Measurements from ENCODE around the gene CEP250.
"Not testable (repeated sequence)": the region's sequence is repeated elsewhere in the genome, so short reads cannot be mapped to it uniquely, and the experiment has no call there.

CEP250 gene

DNA sequence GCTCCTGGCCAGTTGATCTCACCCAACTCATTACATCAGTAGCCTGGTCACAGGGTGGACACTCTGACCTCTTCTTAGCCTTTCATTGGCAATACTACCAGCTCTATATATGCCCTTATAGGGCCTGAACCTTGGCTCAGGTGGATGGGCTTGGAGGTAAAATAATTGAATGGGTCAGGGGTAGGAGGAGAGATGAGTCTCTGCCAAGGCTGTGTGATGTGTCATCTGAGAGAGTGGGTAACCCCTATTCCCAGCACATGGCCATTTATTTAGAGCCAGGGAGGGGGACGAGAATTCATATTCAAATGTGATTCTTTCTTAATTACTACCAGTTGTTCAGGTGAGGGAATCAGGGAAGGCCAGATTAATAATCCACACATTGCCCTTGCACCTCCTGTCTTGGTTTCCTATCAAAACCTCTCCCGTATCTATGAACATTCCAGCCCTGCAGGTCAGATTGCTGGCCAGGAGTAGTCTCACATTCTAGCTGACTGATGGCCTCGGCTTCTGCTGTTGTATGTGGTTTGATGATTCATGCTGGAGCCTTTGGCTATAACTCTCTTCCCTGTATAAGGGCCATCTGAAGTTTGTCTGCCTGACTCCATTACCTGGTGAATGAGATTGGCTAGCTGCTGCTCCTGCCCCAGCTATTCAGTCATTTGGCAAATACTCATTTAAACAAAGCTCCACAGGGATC lies 60.7 kb downstream of the CEP250 start:
- Histone ChIP-seq H3K4me3 (replicated peaks; ENCODE audit: insufficient read depth, low read length) (no peak overlapping the region), H3K27ac (replicated peaks) (no peak overlapping the region), H3K27me3 (ENCODE audit: insufficient read depth, poor library complexity, severe bottlenecking) (no peaks in the 10 kb centered on the region)
- DNase-seq (ENCODE audit: low read depth in 1 of 2, low spot score in 1 of 2) = no peak
- TF ChIP-seq CTCF (IDR thresholded peaks at IDR 0.05; ENCODE audit: insufficient read depth, low read length) (no peak), SPI1 (IDR thresholded peaks at IDR 0.05; ENCODE audit: borderline replicate concordance, low read depth) (no peak), REST (IDR thresholded peaks at IDR 0.05; ENCODE audit: insufficient replicate concordance, low read depth) (no peak), GABPA (IDR thresholded peaks at IDR 0.05; ENCODE audit: low read depth) (no peak), POLR2AphosphoS5 (IDR thresholded peaks at IDR 0.05; ENCODE audit: low read depth) (no peak)

GRCh38 chr20:35517125-35517524 lies 61.7 kb downstream of the CEP250 start:
- no peak for DNase-seq (ENCODE audit: low read depth in 1 of 2, low spot score in 1 of 2)
- H3K27ac ChIP-seq (replicated peaks) = no peak overlapping the region
- H3K4me3 ChIP-seq (replicated peaks; ENCODE audit: insufficient read depth, low read length) = no peak overlapping the region
- TF ChIP-seq SPI1 (IDR thresholded peaks at IDR 0.05; ENCODE audit: borderline replicate concordance, low read depth) (no peak), REST (IDR thresholded peaks at IDR 0.05; ENCODE audit: insufficient replicate concordance, low read depth) (no peak), CTCF (IDR thresholded peaks at IDR 0.05; ENCODE audit: insufficient read depth, low read length) (no peak), POLR2AphosphoS5 (IDR thresholded peaks at IDR 0.05; ENCODE audit: low read depth) (no peak), GABPA (IDR thresholded peaks at IDR 0.05; ENCODE audit: low read depth) (no peak)
- H3K27me3 ChIP-seq (ENCODE audit: insufficient read depth, poor library complexity, severe bottlenecking) = no peaks in the 10 kb centered on the region

DNA sequence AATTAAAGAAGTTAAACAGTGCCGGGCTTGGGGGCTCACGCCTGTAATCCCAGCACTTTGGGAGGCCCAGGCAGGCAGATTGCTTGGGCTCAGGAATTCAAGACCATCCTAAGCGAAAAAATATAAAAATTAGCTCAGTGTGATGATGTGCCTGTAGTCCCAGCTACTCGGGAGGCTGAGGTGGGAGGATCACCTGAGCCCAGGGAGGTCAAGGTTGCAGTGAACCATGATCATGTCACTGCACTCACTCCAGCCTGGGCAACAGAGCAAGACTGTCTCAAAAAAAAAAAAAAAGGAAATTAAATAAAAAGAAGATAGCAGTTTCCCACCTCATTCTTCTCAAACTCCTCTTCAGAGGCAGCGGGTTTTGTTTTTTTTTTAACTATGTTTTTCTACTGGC lies 62.4 kb downstream of the CEP250 start:
- not testable (repeated sequence) for H3K27ac ChIP-seq (replicated peaks); H3K27me3 ChIP-seq (ENCODE audit: insufficient read depth, poor library complexity, severe bottlenecking); H3K4me3 ChIP-seq (replicated peaks; ENCODE audit: insufficient read depth, low read length); DNase-seq (ENCODE audit: low read depth in 1 of 2, low spot score in 1 of 2)

DNA sequence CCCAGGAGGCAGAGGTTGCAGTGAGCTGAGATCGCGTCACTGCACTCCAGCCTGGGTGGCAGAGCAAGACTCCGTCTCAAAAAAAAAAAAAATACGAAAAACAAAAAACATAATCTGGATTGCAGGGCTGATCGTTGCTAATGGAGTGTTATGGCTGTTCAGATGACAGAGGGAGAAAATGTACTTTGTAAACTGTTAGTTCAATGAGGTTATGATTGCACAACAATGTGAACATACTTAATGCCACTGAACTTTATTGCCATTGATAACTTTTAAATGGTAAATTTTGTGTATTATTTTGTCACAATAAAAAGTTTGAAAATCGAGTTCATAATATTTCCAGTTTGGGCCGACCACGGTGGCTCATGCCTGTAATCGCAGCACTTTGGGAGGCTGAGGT lies 63.6 kb downstream of the CEP250 start:
- H3K4me3 ChIP-seq (replicated peaks; ENCODE audit: insufficient read depth, low read length) = no peak overlapping the region
- no peak overlapping the region for H3K27ac ChIP-seq (replicated peaks)
- TF ChIP-seq SPI1 (IDR thresholded peaks at IDR 0.05; ENCODE audit: borderline replicate concordance, low read depth) = no peak
- no peak for TF ChIP-seq REST (IDR thresholded peaks at IDR 0.05; ENCODE audit: insufficient replicate concordance, low read depth)
- no peak for TF ChIP-seq POLR2AphosphoS5 (IDR thresholded peaks at IDR 0.05; ENCODE audit: low read depth)
- DNase-seq (ENCODE audit: low read depth in 1 of 2, low spot score in 1 of 2) = no peak
- H3K27me3 ChIP-seq (ENCODE audit: insufficient read depth, poor library complexity, severe bottlenecking) = no peaks in the 10 kb centered on the region

All from HL-60 (cell line).